HepG2 (cell line): ENCODE results near the gene CELSR2. TPM values are rescaled to one million over a fixed set of nuclear protein-coding genes. Genes with fewer than 3 reads are reported as not detected.
A peak's percentile ranks its signal among the peaks of the same experiment; 100 is the strongest.

Experiments used
- ATM ChIP-seq: fragments of 450-650 bp; IDR thresholded peaks from 2 replicates; pipeline ENCODE4 v1.7.1; 2017; ENCODE audit warnings: mild to moderate bottlenecking, borderline replicate concordance
- CENPT ChIP-seq: sonication (generic); formaldehyde crosslinking; IDR thresholded peaks from 2 replicates; pipeline ENCODE4 v1.8.0; 2022; ENCODE audit warnings: low read depth, mild to moderate bottlenecking, moderate library complexity, missing genetic modification reagents
- ELF3 ChIP-seq: IDR thresholded peaks from 2 replicates; pipeline ENCODE4 v1.6.1; 2016; ENCODE audit warnings: missing genetic modification reagents, missing compliant biosample characterization
- GABPA ChIP-seq, 2 experiments: IDR thresholded peaks; 2 replicates each; pipeline ENCODE4 v1.6.1; 2011 to 2016; ENCODE audit warnings: low read depth in 2 of 2, low read length in 1 of 2, missing biosample characterization in 1 of 2, missing genetic modification characterization in 1 of 2
- LBX2 ChIP-seq: sonication (generic); formaldehyde crosslinking; IDR thresholded peaks from 2 replicates; pipeline ENCODE4 v1.5.0; 2020; ENCODE audit warnings: missing genetic modification reagents, mild to moderate bottlenecking, borderline replicate concordance
- MIER3 ChIP-seq: IDR thresholded peaks from 2 replicates; pipeline ENCODE4 v1.6.1; 2016; ENCODE audit warnings: missing compliant biosample characterization, borderline replicate concordance
- MXD4 ChIP-seq: IDR thresholded peaks from 2 replicates; pipeline ENCODE4 v1.6.1; 2016; ENCODE audit warnings: mild to moderate bottlenecking, missing biosample characterization, missing genetic modification reagents
- POGZ ChIP-seq: sonication (generic); formaldehyde crosslinking; IDR thresholded peaks from 2 replicates; pipeline ENCODE4 v1.4.0; 2020; ENCODE audit warnings: mild to moderate bottlenecking, missing genetic modification reagents
- RFX5 ChIP-seq: IDR thresholded peaks from 2 replicates; pipeline ENCODE4 v1.6.1; 2011; ENCODE audit warnings: low read depth, low read length, improper control_type of control experiment
- RORA ChIP-seq: sonication (generic); formaldehyde crosslinking; IDR thresholded peaks from 2 replicates; pipeline ENCODE4 v1.5.0; 2020; ENCODE audit warnings: mild to moderate bottlenecking, missing genetic modification reagents, moderate library complexity
- TBP ChIP-seq: sonication (generic); formaldehyde crosslinking; IDR thresholded peaks from 2 replicates; pipeline ENCODE4 v1.5.0; 2020; ENCODE audit warnings: missing genetic modification reagents
- THAP11 ChIP-seq: IDR thresholded peaks from 2 replicates; pipeline ENCODE4 v1.6.1; 2016; ENCODE audit warnings: missing biosample characterization, missing genetic modification reagents
- ZBTB39 ChIP-seq: sonication (generic); formaldehyde crosslinking; IDR thresholded peaks from 2 replicates; pipeline ENCODE4 v1.5.0; 2020; ENCODE audit warnings: missing genetic modification reagents
- ZFYVE20 ChIP-seq: sonication (generic); formaldehyde crosslinking; IDR thresholded peaks from 2 replicates; pipeline ENCODE4 v1.8.0; 2023; ENCODE audit warnings: low read depth, mild to moderate bottlenecking, moderate library complexity, missing genetic modification reagents, borderline replicate concordance
- ZNF343 ChIP-seq: sonication (generic); formaldehyde crosslinking; IDR thresholded peaks from 2 replicates; pipeline ENCODE4 v1.4.0; 2020; ENCODE audit warnings: mild to moderate bottlenecking, missing genetic modification reagents
- ZNF382 ChIP-seq: sonication (generic); formaldehyde crosslinking; IDR thresholded peaks from 2 replicates; pipeline ENCODE4 v1.5.0; 2020; ENCODE audit warnings: missing genetic modification reagents, mild to moderate bottlenecking, borderline replicate concordance
- ZNF549 ChIP-seq: sonication (generic); formaldehyde crosslinking; IDR thresholded peaks from 2 replicates; pipeline ENCODE4 v1.5.0; 2020; ENCODE audit warnings: missing genetic modification reagents
- ZNF562 ChIP-seq: sonication (generic); formaldehyde crosslinking; IDR thresholded peaks from 2 replicates; pipeline ENCODE4 v1.8.0; 2022; ENCODE audit warnings: missing genetic modification reagents, borderline replicate concordance
- ZNF772 ChIP-seq: sonication (generic); formaldehyde crosslinking; IDR thresholded peaks from 2 replicates; pipeline ENCODE4 v1.5.0; 2020; ENCODE audit warnings: mild to moderate bottlenecking, missing genetic modification reagents
- polyA plus RNA-seq, 8 experiments: library from polyadenylated mRNA; depleted of rRNA in 3 of 8; stranded (reverse) in 7 of 8; unstranded in 1 of 8; fragments of >200 nt; fragmentation: Illumina TruSeq in 4 of 8; extraction: Trizol in 4 of 8; gene quantifications; 2 replicates each; pipeline versions ENCODE4 v1.2.1 to v1.2.3, GENCODE V29; 2011 to 2016; ENCODE audit warnings: low read depth in 4 of 8, missing spikeins in 1 of 8, mixed read lengths in 1 of 8; ENCODE audit not compliant: insufficient read depth in 1 of 8
- total RNA-seq, 5 experiments: library from RNA; depleted of rRNA; stranded (reverse); fragments of >200 nt; fragmentation: Illumina TruSeq; extraction: Trizol; gene quantifications; 2 replicates each; pipeline ENCODE4 v1.2.3, GENCODE V29; 2016; ENCODE audit warnings: low read depth in 1 of 5
- TF ChIP-seq, protein P1 (sequence below): sonication (generic); formaldehyde crosslinking; IDR thresholded peaks from 2 replicates; pipeline ENCODE4 v1.8.1; 2022; ENCODE audit warnings: mild to moderate bottlenecking, missing genetic modification reagents

Gene CELSR2
- total and polyA plus RNA-seq, 2 of the 13 experiments (the other 11 are each of a cell fraction or from before 2014, with no cell fraction given), result 4.0 to 6.6 TPM

GRCh38 chr1:109274533-109275476 is 25.5 kb downstream of the CELSR2 start (continued):
- TF ChIP-seq ZBTB39 (CRISPR knock-in tag) (no peak), ZNF382 (CRISPR knock-in tag) (no peak), MIER3 (peak; percentile 64; the same call in 1 of the 2 replicates), THAP11 (CRISPR knock-in tag) (peak; percentile 48; the same call in 1 of the 2 replicates), ZNF562 (CRISPR knock-in tag) (no peak), CENPT (no peak), ZFYVE20 (CRISPR knock-in tag) (no peak), ZNF549 (CRISPR knock-in tag) (no peak), RFX5 (no peak), GABPA (IDR thresholded peaks at IDR 0.05; ENCODE audit: low read depth, low read length) (no peak), GABPA (CRISPR knock-in tag; IDR thresholded peaks at IDR 0.05; ENCODE audit: low read depth) (no peak), LBX2 (CRISPR knock-in tag) (no peak), RORA (no peak), ATM (no peak), ELF3 (CRISPR knock-in tag) (0 out of 2 replicates have a peak, but pooled peaks have one; percentile 31), ZNF343 (CRISPR knock-in tag) (no peak), ZNF772 (no peak; the same call in none of the 2 replicates), TBP (CRISPR knock-in tag) (no peak), POGZ (CRISPR knock-in tag) (no peak), MXD4 (no peak)
- TF ChIP-seq, protein P1, sequence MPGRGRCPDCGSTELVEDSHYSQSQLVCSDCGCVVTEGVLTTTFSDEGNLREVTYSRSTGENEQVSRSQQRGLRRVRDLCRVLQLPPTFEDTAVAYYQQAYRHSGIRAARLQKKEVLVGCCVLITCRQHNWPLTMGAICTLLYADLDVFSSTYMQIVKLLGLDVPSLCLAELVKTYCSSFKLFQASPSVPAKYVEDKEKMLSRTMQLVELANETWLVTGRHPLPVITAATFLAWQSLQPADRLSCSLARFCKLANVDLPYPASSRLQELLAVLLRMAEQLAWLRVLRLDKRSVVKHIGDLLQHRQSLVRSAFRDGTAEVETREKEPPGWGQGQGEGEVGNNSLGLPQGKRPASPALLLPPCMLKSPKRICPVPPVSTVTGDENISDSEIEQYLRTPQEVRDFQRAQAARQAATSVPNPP (CRISPR knock-in tag), result no peak
